GM18870 (cell line): ENCODE results near the gene TMBIM1.

Source experiments
- ATAC-seq: cut with Tn5 transposase; IDR thresholded peaks from one replicate; pipeline ENCODE4 v1.9.1; 2021; ENCODE audit warnings: moderate library complexity; ENCODE audit not compliant: unreplicated experiment

TMBIM1 gene

GRCh38 chr2:218293715-218294429 lies 1.6 kb upstream of the TMBIM1 start:
- no peak for ATAC-seq

DNA sequence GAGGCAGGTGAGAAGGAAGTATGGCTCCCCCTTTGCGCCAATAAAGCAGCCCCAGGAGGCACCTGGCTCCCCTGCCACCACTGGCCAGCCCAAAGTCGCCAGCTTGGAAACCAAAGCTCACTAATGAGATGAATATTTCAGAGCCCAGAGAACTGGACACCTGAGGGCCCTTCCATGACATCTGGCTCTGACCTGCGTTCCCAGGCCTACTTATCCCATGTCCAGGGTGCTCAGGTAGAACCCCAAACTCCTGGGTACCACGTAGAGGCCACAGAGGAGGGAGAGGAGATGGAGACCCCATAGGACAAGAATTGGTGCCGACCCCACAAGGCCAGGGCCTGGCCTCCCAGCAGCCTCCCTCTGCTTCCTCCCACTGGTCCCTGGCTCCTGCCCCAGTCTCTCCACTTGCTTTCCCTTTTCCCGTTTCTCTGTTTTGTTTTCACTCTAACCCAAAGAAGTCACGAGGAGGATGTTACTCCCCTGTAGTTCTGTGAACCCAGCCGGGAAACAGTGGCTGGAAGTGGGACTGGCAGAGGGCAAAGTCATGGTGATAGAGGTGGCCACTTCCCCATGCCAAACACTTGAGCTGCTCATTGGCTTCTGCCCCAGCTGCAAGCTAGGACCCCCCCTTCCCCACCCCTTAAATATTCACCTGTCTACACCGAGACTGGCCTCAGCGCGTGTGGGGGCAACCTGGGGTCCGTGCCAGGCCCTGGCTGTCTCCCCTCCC lies 820 bp downstream of the TMBIM1 start:
- ATAC-seq: no peak

DNA sequence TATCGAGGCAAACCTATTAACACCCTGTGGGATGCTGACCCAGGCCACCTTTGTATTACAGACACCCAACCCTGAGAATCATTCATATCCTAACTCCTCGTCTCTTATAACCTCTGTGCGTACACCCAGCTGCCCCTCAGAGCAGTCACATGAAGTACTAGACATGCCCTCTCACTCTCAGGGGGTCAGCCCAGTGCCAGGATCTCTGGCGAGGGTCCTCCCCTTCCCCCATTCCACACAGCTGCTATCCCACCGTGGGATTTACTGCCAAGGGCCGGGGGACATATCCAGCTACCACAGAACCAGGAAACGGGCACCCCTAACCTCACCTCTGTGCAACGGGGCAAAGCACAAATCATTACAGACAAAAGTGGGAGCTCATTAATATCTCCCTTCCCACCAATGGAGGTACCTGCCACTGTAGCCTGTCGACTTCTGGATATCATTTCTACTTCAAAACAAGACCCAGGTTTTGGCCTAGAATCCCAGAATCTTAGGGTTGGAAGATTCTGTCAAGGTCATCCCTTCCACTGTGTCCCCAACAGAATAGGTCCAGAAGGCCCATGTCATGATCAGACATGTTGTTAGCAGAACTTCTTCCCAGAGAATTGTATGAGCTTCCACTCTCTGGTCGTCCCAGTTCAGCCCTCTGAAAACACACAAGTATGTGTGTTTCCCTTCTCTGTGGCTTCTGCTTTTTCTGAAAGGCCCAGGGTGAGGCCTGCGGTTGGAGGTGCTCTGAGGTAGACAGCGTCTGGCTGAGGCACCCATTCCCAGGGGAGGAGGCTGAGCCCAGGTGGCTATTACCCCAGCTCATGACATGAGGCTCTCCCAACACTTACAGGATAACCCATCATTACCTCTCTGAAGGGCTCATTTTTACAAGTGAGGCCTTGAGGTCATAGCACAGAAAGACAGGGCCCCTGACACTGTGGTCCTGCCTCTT lies 1.7 kb downstream of the TMBIM1 start:
- peak; percentile 39 for ATAC-seq

GRCh38 chr2:218289639-218290315 lies 2.5 kb downstream of the TMBIM1 start:
- ATAC-seq: no peak

DNA sequence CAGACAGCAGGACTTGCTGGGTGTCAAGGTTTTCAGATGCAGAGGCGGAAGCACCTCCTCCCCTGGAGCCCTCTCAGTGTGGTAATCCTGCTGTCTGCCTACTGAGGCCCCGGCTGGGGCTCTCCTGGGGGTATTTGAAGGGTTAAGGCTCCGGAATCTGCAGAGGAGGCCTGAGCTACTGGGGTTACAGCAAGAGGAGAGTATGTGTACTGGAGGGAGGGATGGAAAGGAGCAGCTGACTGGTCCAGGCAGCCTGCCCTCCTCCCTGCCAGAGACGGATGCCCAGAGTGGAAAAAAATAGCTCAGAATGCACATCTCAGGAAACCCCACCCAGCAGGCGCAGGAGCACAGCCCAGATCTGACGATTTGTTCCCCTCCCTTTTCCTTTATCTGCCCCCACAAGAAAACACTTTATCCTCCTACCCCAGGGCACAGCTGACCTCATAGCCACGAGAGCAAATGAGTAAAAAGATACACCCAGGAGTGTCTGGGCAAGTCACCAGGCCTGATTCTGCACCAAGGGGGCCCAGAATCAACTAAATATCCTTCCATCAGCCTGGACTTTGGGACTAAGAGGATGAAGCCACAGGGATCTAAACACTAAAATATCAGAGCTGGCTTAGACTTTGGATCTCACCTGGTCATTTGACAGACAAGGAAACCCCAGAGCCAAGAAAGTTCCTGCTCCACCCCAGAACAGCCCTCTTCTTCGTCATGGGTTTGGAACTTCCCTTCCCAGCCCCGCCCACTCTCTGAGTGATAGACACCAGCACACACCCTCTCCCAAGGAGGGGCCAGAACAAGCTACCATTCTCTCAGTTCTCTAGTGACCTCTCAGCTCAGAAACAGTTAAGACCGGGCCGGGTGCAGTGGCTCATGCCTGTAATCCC lies 5.5 kb downstream of the TMBIM1 start:
- ATAC-seq: peak; percentile 54

- no peak for ATAC-seq
Measured at GRCh38 chr2:218285604-218286003, 6.7 kb downstream of the TMBIM1 start.

- no peak for ATAC-seq
Measured at GRCh38 chr2:218284106-218284811, 8.0 kb downstream of the TMBIM1 start.

- ATAC-seq: no peak
Measured at GRCh38 chr2:218282173-218282991, 9.9 kb downstream of the TMBIM1 start.

GRCh38 chr2:218281449-218281848 lies 10.9 kb downstream of the TMBIM1 start:
- no peak for ATAC-seq

- ATAC-seq: no peak
Measured at GRCh38 chr2:218280260-218280870, 11.9 kb downstream of the TMBIM1 start.

DNA sequence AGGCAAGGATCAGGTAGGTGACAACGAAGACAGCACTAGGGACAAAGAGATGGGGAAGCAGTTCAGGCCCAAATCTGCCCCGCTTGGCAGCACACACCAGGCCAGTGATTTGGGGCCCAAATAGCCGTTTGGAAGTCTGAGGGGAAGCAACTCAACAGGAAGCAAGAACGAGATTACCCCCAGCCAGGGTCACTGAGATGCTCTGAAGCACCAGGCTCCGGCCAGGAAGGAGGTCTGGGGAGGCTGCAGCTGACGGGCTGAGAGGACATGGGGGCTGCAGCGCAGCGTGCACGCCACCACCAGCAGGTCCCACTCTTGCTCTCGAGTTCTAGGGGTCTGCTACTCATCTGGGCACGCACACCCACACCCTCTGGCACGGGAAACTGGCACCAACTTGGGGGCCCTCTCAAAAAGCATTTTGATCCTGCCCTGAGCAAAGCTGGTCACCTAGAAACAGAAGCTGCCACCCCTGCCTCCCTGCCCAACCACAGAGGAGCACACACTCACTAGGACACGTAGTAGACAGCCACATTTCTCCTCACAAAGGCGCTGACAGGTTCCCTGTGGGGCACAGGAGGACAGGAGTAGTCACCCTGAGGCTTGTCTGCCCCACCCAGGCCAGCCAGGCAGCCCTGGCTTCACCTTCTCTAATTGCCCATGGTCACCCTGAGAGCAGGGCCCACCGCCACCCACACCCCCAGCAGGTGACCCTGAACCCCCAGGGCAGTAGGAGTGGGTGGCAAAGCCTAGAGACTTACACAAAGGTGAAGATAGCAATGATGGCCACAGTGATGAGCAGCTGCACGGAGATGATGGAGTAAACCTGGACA lies 13.6 kb downstream of the TMBIM1 start:
- ATAC-seq: no peak

DNA sequence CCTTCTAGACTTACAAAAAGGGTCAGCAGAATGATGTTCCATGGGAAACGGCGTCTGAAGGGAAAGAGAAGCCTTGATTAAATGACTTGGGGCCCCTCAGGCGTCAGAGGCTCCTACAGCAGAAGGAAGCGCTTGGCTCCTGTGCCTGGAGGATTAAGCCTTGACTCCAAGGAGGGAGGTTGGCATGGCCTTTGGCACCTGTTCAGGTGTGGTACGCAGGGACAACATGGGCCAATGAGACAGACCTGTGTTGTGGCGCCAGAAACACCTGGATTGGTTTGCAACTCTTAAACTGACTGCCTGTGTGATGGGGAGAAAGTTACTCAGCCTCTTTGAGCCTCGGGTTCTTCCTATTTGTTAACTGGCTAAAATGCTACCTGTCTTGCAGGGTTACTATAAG lies 14.4 kb downstream of the TMBIM1 start:
- no peak for ATAC-seq

DNA sequence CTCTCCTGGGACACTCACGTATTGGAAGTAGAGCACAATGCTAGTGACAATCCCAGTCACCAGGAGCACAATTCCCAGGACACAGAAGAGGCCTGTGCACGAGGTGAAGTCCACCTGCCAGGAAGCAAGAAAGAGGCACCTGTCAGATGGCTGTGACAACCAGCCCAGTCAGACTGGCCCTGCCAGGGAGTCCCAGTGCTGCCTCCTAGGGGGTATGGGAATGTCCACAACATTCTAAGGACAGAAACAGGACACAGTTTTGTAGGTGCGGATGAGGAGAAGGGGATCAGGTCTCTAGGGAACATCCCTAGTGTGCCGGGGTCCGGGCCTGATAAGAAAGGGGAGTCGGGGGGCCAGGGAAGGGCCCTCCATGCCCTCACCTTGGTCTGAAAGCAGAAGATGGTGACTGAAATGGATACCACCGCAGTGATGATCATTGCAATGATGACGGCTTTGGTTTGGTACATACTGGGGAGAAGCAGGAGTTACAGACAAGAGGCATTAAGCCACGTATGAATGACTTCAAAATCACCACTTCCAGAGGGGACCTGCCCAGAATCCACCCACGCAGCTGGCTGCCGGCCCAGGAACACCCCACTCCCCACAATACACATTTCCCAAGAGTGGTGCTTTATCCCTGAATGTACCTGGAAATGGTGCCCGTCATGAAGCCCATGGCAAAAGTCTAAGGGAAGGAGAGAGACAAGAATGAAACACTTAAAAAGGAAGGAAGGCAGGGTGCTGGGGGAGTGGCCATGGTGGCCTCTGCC lies 15.1 kb downstream of the TMBIM1 start:
- ATAC-seq: no peak

GRCh38 chr2:218275371-218276072 lies 16.8 kb downstream of the TMBIM1 start:
- no peak for ATAC-seq

GRCh38 chr2:218274586-218274985 lies 17.7 kb downstream of the TMBIM1 start:
- ATAC-seq: no peak

GRCh38 chr2:218273908-218274249 lies 18.4 kb downstream of the TMBIM1 start:
- ATAC-seq: no peak
